GM12872 (cell line): ENCODE data around the gene ALDH1A2.

ENCODE experiments used
- TF ChIP-seq, protein P1 (sequence below): IDR thresholded peaks from 3 replicates; pipeline ENCODE4 v1.5.1; 2011; ENCODE audit warnings: low read depth, mild to moderate bottlenecking, low read length, moderate library complexity; ENCODE audit not compliant: insufficient read depth

Gene ALDH1A2

DNA sequence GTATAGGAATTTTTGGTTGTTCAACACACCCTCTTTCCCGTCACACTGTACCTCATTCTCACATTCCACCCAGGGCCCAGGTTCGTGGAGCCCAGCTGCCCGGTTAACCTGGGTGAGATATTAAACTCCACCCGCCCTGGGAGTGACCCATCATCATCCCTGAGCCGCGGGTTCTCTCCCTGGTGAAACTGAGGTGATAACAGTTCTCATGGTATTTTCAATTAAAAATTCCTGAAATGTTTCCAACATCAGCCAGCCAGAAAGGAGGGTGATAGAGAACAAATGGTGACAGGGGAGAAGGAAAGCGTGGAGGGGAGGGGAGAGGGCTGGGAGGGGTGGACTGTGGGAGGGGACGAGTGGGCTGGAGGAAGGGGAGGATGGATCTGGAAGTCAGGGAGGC, 148.8 kb downstream of the ALDH1A2 start:
- TF ChIP-seq, protein P1, sequence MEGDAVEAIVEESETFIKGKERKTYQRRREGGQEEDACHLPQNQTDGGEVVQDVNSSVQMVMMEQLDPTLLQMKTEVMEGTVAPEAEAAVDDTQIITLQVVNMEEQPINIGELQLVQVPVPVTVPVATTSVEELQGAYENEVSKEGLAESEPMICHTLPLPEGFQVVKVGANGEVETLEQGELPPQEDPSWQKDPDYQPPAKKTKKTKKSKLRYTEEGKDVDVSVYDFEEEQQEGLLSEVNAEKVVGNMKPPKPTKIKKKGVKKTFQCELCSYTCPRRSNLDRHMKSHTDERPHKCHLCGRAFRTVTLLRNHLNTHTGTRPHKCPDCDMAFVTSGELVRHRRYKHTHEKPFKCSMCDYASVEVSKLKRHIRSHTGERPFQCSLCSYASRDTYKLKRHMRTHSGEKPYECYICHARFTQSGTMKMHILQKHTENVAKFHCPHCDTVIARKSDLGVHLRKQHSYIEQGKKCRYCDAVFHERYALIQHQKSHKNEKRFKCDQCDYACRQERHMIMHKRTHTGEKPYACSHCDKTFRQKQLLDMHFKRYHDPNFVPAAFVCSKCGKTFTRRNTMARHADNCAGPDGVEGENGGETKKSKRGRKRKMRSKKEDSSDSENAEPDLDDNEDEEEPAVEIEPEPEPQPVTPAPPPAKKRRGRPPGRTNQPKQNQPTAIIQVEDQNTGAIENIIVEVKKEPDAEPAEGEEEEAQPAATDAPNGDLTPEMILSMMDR, result no peak

DNA sequence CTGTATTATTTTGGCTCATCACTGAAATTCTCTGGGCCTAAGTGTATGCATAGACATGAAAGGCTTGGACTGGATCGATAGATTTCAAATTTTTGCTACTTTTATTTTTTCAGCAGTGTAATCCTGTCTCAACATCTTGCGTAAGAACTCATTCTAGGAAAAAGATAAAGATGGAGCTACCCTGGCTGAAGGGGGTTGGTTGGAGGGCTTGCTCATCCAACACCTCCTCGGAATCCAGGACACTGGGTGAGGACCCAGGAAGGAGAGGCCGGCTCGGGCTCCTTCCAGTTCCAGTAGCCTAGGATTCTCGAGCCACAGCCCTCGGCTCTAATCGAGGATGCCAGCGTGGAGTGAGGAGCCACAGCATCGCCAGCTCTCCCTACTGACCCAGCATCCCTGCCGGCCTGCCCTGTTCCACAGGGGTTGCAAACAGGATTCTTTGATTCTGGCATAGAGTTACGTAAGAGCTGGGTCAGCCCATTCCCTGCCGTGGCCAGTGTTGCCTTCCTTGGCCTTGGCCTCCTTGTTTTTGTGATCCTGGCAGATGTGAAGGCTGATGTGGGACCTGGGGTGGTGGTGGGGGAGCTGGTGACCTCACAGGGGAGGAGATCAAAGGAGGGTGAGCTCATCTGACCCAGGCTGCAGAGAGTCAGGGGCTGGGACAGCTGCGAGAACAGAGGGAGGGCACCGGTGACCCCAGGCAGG, 149.5 kb downstream of the ALDH1A2 start:
- TF ChIP-seq, protein P1, result no peak

DNA sequence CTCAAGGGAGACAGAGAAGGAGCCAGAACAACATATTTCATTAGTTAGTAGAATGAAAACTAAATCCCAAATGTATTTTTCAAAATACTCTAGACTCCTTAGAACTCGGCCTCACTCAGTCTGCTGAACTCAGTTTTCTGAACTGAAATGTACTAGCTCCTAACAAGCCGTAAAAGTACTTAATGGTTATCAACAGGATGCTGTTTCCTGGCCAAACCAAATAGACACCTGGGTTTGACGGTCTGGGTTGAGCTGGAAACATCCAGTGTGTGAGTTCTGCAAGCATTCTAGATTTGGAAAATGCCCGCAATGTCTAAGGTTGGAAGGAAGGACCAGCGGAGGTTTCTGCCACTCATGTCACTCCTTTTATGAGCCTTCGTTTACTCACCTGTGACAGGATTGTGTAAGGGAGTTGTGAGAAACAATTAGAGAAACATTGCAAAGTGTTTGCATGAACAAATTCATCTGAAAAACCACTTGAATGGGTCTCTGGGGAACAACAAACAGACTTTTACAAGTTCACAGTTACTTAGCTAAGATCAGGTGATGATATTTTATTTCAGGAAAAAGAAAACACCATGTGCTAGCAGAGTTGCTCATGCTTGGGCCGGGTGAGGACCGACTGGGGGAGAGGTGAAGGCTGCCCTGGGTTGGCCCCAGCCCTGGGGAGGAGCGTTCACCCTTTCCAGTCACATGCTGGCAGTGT, 151.0 kb downstream of the ALDH1A2 start:
- TF ChIP-seq, protein P1, result no peak

DNA sequence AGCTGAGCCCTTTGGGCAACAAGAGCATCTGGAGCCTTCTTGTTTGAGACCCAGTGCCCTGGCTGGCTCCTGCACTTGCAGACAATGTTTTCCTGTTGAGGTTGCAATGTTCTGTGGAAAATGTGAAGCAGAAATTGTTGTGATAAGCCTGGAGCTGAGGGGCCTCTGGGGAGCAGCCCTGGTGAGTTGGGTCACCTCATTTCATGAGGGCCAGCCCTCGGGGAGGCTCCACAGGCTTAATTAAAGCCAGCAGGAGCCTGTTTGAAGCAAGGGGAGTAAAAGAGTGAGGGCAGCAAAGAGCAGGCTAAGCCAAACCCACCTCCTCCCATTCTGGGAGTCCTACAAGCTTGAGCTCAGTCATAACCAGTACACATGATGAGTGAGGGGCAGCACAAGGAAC, 154.3 kb downstream of the ALDH1A2 start:
- TF ChIP-seq, protein P1, result no peak

- TF ChIP-seq, protein P1, result no peak
Observed at GRCh38 chr15:57910672-57911071, 154.8 kb downstream of the ALDH1A2 start.

GRCh38 chr15:57909388-57909787, 156.1 kb downstream of the ALDH1A2 start:
- TF ChIP-seq, protein P1, result no peak

GRCh38 chr15:57903626-57904025, 161.9 kb downstream of the ALDH1A2 start:
- TF ChIP-seq, protein P1, result no peak
